ENCODE measurements around the gene TSPO. TPM values are rescaled to one million over a fixed set of nuclear protein-coding genes. Genes with fewer than 3 reads are reported as not detected.

TSPO gene
- total RNA-seq, 2 donors from 2014 or later: 238 to 472 TPM

DNA sequence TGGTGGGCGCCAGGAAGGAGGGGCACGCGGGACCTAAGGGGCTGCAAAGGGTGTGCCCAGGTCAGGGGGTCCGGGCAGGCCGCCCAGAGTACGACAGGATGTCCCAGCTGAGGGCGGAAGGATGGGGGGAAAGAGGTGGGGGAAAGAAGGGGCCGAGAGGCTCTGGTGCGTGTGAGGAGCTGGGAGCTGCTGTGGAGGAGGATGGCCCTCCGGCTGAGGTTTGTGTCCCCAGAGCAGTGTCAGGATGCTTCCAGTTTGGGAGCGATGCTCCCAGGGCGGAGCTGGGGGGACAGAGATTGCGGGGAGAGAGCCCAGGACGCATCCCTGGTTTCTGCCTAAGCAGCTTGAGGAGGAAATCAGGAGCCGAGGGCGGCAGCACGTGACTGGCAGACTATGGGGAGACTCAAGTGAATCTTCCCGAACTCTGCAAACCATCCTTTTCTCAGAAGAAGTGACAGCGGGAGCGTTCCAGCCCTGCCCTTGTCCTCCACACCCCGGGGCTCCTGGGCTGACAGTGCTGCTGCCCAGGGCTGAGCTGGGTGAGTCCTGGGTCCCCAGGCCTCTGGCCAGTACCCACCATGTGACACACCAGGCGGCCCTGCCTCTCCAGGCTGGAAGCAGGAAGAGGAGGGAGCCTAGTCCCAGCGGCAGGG lies 55.3 kb downstream of the TSPO start:
- TF ChIP-seq, protein P1, sequence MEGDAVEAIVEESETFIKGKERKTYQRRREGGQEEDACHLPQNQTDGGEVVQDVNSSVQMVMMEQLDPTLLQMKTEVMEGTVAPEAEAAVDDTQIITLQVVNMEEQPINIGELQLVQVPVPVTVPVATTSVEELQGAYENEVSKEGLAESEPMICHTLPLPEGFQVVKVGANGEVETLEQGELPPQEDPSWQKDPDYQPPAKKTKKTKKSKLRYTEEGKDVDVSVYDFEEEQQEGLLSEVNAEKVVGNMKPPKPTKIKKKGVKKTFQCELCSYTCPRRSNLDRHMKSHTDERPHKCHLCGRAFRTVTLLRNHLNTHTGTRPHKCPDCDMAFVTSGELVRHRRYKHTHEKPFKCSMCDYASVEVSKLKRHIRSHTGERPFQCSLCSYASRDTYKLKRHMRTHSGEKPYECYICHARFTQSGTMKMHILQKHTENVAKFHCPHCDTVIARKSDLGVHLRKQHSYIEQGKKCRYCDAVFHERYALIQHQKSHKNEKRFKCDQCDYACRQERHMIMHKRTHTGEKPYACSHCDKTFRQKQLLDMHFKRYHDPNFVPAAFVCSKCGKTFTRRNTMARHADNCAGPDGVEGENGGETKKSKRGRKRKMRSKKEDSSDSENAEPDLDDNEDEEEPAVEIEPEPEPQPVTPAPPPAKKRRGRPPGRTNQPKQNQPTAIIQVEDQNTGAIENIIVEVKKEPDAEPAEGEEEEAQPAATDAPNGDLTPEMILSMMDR (IDR thresholded peaks at IDR 0.05): no peak
- DNase-seq (ENCODE audit: low spot score) (no peak), ATAC-seq (ENCODE audit: insufficient number of reproducible peaks, low FRiP score, low read depth) (no peak)
- Histone ChIP-seq H3K4me3 (no peak overlapping the region), H3K4me1 (ENCODE audit: control insufficient read depth in 1 of 2, low read depth in 2 of 2) (no peaks in the 10 kb centered on the region), H3K27me3 (replicated peaks; ENCODE audit: insufficient read depth) (no peaks in the 10 kb centered on the region), H3K36me3 (no peaks in the 10 kb centered on the region), H3K27ac (no peak overlapping the region), H3K9me3 (no peaks in the 10 kb centered on the region)

DNA sequence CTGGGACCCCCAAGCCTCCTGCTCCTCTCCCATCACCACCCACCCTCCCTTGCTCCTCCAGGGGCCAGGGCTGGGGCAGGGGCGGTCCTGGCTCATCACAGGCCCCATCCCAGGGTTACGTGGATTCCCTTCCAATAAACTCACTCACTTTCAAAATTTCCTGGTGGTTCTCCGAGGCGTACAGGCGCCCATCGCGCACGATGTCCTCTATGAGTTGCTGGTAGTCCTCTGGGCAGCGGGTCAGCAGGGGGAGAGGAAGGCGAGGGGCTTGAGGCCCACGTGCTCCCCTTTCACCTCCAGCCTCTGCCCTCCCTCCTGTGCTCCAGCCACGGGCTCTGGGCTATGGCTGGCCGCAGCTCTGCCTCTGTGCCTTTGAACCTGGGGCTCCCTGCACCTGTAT lies 56.0 kb downstream of the TSPO start:
- TF ChIP-seq, protein P1 (IDR thresholded peaks at IDR 0.05): no peak
- H3K4me3 ChIP-seq: no peak overlapping the region
- no peaks in the 10 kb centered on the region for H3K9me3 ChIP-seq
- H3K27me3 ChIP-seq (replicated peaks; ENCODE audit: insufficient read depth): no peaks in the 10 kb centered on the region
- H3K36me3 ChIP-seq: no peaks in the 10 kb centered on the region
- DNase-seq (ENCODE audit: low spot score) (no peak), ATAC-seq (ENCODE audit: insufficient number of reproducible peaks, low FRiP score, low read depth) (no peak)
- H3K27ac ChIP-seq: no peak overlapping the region
- H3K4me1 ChIP-seq (ENCODE audit: control insufficient read depth in 1 of 2, low read depth in 2 of 2): no peaks in the 10 kb centered on the region

DNA sequence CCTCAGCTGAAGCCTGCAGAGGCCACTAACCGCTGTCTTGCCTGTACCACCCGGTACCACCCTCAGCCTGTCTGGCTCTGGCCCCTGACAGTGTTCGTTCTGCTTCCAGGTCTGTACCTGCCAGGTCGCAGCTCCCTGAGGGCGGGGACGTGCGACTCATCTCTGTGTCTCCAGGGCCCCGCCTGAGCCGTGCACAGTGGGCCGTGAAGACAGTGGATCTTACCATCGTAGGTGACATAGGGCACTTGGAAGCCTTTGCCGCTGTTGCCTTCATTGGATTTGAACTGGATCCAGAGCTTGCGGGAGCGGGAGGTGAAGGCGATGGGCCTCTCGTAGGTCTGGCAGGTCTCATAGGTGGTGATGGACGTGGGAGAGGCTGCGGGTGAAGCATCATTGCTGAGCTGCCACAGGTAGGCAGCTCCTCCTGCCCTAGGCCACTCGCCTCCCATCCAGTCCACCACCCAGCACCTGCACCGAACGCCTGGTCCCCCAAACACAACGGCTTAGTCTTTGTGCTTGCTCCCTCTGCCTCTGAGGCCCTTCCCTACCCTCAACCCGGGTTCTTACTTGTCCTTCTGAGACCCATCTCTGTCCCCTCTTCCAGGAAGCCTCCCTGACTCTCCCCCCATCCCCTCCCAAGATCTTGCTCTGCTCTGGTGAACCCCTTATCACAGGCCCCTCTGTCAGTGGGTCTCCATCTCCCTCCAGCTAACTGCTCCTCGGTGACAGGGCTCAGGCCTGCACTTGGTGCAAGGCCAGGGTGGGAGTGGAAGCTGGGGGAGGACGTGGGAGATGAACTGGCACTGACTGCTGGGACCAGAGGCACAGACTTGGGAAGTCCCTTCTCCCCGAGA lies 56.7 kb downstream of the TSPO start:
- TF ChIP-seq, protein P1 (IDR thresholded peaks at IDR 0.05): no peak
- H3K36me3 ChIP-seq: no peaks in the 10 kb centered on the region

DNA sequence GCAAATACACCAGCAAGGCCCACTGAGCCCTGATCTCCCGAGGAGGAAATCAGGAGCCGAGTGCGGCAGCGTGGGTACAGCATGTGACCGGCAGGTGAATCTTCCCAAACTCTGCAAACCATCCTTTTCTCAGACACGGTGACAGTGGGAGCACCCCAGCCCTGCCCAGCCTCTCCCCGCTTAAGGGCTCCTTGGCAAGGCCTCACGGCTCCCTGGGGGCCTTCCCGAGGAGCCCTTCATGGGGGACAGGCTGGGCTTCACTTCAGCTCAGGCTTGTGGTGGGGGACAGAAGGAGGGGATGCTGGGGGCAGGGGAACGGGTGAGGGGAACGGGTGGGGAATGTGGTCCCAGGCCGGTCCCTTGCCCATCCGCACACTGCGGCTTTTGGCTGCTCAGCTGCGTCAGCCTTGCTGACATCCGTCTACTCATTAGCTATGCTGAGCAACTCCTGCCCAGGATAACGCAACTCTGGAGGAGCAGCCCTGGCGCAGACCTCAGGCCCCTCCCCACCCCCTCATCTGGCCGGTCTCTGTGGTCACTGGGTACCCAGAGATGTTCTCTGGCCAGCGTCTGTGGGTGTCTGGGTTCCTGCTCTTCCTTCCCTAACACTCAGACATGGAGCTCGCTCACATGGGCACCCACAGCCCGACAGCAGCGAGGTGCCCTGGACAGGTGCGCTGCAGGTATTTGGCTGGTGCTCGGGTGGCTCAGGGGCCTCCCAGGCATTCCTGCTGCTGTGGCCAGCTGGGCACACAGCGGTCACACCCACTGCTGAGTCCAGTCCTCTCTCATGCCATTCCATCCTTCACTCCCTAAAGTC lies 57.6 kb downstream of the TSPO start:
- ATAC-seq (ENCODE audit: insufficient number of reproducible peaks, low FRiP score, low read depth) (no peak), DNase-seq (ENCODE audit: low spot score) (no peak)
- no peaks in the 10 kb centered on the region for H3K4me1 ChIP-seq (ENCODE audit: control insufficient read depth in 1 of 2, low read depth in 2 of 2)
- H3K9me3 ChIP-seq: no peaks in the 10 kb centered on the region
- no peak overlapping the region for H3K27ac ChIP-seq
- TF ChIP-seq, protein P1 (IDR thresholded peaks at IDR 0.05): no peak
- H3K36me3 ChIP-seq: no peaks in the 10 kb centered on the region
- H3K27me3 ChIP-seq (replicated peaks; ENCODE audit: insufficient read depth): no peaks in the 10 kb centered on the region
- no peak overlapping the region for H3K4me3 ChIP-seq

More for the DNA sequence above, 56.7 kb downstream of the TSPO start:
- no peak overlapping the region for H3K27ac ChIP-seq
- H3K9me3 ChIP-seq: no peaks in the 10 kb centered on the region
- H3K27me3 ChIP-seq (replicated peaks; ENCODE audit: insufficient read depth): no peaks in the 10 kb centered on the region
- H3K4me3 ChIP-seq: no peak overlapping the region
- DNase-seq (ENCODE audit: low spot score) (no peak), ATAC-seq (ENCODE audit: insufficient number of reproducible peaks, low FRiP score, low read depth) (no peak)
- H3K4me1 ChIP-seq (ENCODE audit: control insufficient read depth in 1 of 2, low read depth in 2 of 2): no peaks in the 10 kb centered on the region

DNA sequence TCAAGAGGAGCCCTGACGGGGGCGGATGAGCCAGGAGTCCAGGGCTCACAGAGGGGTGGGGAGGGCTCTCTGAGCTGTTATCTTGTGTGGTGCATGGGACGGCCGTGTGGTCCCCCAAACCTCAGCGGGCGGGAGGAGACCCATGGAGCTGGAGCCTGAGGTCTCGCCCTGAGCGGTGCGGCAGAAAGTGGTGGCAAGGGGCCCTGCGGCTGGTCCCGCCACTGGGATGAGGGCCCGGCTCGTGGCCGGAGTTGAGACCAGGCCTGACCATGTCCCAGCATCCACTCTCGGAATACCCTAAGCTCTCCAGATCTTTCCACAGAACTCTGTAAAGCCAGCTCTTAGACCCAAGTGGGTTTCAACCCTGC lies 58.1 kb downstream of the TSPO start:
- no peaks in the 10 kb centered on the region for H3K27me3 ChIP-seq (replicated peaks; ENCODE audit: insufficient read depth)
- TF ChIP-seq, protein P1 (IDR thresholded peaks at IDR 0.05): no peak
- H3K9me3 ChIP-seq: no peaks in the 10 kb centered on the region
- H3K4me3 ChIP-seq: no peak overlapping the region
- H3K4me1 ChIP-seq (ENCODE audit: control insufficient read depth in 1 of 2, low read depth in 2 of 2): no peaks in the 10 kb centered on the region
- DNase-seq (ENCODE audit: low spot score): no peak
- no peak for ATAC-seq (ENCODE audit: insufficient number of reproducible peaks, low FRiP score, low read depth)
- no peaks in the 10 kb centered on the region for H3K36me3 ChIP-seq
- no peak overlapping the region for H3K27ac ChIP-seq
